ENCODE data around the gene LEFTY1.
"Not testable (repeated sequence)": the region's sequence is repeated elsewhere in the genome, so short reads cannot be mapped to it uniquely, and the experiment has no call there.

Gene LEFTY1

GRCh38 chr1:225914947-225915346 is 26.0 kb upstream of the LEFTY1 start:
- DNase-seq: no peak

- no peak for DNase-seq
Observed at GRCh38 chr1:225914391-225914790, 25.4 kb upstream of the LEFTY1 start.

- DNase-seq: peak; percentile 1
Observed at GRCh38 chr1:225911191-225912130, 22.5 kb upstream of the LEFTY1 start.

GRCh38 chr1:225909477-225909876 is 20.5 kb upstream of the LEFTY1 start:
- DNase-seq: no peak

DNA sequence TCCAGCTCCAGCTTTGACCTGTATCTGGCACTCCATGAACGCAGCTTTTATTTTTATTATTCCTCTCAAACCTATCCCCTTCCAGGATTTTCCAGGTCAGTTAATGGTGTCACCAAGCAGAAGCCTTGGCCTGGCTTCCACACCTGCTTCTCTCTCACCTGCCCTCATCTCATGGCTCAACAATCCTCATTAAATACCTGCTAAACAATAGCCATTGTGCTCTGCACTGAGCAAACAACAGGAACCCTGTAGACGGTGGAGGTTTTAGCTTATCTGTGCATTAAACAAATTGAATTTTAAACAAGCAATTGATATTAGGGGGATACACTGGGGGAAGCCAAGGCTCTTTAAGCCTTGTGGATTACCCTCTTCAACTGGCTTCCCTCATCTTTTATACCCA is 19.8 kb upstream of the LEFTY1 start:
- no peak for DNase-seq

GRCh38 chr1:225908013-225908640 is 19.2 kb upstream of the LEFTY1 start:
- no peak for DNase-seq

GRCh38 chr1:225907341-225907740 is 18.4 kb upstream of the LEFTY1 start:
- DNase-seq: no peak

DNA sequence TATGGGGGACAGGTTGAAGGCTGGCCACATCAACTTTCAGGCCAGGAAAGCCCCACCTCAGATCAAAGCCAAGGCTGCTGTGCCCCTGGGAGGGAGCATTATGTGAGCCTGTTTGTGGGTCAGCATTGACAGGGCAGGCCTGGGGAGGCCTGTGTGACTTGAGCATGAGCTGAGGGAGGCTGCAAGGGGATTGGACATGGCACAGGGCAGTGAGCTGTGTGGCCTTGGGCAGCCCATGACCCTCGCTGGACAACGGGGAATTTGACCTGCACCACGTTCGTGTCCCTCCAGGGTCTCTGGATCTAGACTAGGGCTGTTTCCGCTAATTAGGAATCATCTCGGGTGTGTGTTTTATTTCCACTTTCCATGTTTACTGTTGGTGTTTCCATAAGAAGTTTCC is 17.5 kb upstream of the LEFTY1 start:
- DNase-seq: no peak

DNA sequence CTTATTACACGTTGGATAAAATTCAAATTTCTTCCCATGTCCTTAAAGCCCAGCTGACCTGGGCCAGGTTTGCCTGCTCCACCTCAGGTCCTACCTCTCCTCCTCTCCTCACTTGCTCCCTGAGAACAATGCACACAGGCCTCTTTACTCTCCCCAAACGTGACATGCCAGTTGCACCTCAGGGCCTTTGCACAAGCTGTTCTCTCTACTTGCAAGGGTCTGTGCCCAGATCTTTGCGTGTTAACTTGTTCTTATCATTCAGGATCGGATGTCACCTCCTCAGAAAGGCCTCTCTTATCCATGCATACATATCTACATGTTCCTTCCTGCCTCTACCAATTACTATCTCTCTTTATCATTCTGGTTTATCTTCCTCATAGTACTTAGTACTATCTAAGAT is 14.7 kb upstream of the LEFTY1 start:
- DNase-seq: no peak

GRCh38 chr1:225899044-225899925 is 10.3 kb upstream of the LEFTY1 start:
- no peak for DNase-seq

GRCh38 chr1:225897595-225898514 is 8.9 kb upstream of the LEFTY1 start:
- DNase-seq: no peak

DNA sequence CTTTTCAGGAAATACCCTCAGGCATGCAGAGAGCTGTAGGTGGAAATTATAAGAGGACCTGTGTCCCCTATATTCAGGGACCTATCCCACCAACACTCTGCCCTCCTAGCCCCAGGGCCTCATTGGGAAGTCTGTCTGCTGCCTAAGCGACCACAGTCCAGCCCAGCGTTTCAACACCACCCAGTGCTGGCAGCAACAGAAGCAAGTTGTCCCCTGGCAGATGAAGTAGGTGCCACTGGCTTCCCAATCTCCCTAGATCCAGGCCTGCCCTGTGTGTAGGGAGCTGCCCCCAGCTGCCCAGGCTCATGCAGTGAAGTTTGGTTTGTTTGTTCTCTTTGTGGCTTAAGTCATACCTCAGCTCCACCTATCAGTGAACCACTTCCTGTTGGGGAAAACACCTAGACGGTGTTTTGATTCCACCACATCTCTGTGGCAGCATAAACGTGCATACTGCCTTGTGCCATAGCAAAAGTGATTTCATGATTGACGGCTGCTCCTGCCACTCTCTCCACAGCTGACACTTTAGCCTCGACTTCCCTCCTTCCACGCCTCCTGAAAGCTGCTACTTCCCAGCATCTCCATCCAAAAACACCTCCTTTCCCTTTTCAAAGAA is 8.1 kb upstream of the LEFTY1 start:
- peak; percentile 45 for DNase-seq

GRCh38 chr1:225896494-225896893 is 7.5 kb upstream of the LEFTY1 start:
- DNase-seq: no peak

DNA sequence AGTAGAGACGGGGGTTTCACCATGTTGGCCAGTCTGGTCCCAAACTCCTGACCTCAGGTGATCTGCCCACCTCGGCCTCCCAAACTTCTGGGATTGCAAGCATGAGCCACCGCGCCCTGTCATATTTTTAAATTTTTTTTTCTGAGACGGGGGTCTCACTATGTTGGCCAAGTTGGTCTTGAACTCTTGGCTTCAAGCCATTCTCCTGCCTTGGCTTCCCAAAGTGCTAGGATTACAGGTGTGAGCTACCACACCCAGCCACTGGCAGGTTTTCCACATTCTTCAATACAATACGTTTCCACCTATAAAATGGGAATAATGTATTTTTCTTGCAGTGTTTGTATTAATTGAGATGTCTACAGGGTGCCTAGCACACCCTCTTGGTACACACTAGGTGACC is 3.4 kb upstream of the LEFTY1 start:
- DNase-seq: no peak

DNA sequence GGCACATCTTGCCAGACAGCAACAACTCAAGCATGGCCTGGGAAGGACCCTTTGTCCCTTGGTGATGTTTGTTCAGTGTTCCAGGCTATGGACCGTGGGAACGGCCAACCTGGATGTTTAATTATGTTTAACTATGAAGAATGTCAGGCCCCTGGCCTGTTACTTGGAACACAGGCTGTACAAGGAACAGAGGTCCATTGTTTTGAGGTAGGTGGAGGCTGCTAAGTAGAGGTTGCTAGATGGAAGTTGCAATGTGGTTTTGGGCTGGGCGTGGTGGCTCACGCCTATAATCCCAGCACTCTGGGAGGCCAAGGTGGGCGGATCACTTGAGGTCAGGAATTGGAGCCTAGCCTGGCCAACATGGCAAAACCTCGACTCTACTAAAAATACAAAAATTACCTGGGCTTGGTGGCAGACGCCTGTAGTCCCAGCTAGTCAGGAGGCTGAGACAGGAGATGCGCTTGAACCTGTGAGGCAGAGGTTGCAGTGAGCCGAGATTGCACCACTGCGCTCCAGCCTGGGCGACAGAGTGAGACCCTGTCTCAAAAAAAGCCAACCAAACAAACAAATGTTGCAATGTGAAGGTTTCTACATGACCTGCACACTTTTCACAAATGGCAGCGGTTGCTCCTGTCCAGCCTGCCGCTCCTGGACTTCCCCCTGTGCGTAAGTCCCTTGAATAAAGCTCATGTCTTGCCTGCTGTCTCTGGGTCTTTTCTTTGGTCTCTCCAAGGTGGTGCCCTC is 2.5 kb upstream of the LEFTY1 start:
- DNase-seq: no peak

DNA sequence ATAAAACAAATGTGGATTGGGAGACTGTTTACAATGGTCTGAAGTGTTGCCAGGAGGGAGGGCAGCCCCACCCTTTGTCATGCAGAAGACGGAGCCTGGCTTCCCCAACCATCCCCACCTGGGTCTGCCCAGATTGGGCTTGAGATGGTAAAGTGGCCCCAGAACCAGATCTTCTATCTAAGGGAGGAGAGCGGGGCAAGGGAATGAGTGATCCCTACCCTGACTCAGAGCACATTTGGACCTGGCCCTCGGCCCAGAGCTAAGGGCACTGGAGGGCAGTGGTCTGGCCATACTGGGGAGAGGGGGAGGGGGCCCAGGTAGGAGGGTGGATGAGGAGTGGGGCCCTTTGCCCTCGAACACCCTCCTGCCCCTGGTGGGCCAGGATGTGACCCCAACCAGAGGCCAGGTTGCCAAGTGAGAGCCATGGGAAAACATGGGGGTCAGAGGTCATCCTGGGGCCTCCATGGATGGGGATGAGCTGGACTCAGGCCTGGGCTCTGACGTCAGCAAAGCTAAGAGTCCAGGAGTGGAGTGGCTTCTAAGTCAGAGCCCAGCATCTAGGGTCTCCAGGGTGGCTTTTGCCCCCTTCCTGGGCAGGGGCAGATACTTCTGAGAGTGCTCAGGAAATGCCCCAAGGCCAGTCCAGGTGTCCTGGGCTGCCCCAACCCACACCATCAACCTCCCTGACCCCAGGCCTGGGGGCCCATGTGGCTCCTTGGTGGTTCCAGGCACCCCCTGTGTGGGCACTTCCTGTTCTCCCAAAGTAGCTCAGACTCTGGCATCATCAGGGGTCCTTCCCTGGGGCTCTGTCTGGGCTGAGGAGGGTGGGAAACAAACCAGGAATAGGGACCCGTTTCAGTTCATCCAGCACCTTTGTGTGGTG is 1.6 kb upstream of the LEFTY1 start:
- no peak for DNase-seq

- DNase-seq: no peak
Observed at GRCh38 chr1:225889743-225890142, 797 bp upstream of the LEFTY1 start.

DNA sequence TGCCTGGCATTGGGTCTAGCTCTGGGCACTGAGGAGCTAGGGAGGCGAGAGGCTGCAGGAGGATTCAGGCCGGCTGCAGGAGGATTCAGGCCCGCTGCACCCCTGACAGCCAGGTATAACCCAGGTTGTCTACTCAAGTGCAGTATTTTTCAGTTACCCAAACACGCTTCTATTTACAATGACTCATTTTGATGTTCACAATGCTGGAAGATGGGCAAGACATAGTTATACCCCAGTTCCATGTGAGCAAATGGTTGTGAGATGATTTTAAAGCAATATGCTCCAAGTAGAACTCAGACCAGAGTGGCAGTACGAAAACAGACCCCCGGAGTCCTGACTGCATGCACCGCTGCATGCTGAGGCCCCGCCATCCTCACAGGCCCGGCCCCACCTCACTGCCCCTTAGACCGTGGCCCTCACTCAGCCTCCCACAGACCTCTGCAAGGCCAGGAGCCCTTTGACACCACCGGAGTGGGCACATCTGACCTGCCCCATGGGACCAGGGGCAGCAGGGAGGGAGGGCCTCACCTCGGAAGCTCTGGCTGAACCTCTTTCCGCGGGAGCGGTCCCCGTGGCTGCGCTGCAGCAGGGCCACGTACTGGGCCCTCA is 553 bp downstream of the LEFTY1 start:
- no peak for DNase-seq

GRCh38 chr1:225887554-225888288 is 1.2 kb downstream of the LEFTY1 start:
- DNase-seq: not testable (repeated sequence)

Measured in kidney glomerular epithelial cell (primary cell).